HG03108 (cell line): ENCODE results near the gene UBE2G2.

Experiments
- ATAC-seq: cut with Tn5 transposase; IDR thresholded peaks from one replicate; pipeline ENCODE4 v1.9.1; 2021; ENCODE audit warnings: moderate library complexity; ENCODE audit not compliant: unreplicated experiment

UBE2G2 gene

GRCh38 chr21:44766818-44767354, 34.7 kb downstream of the UBE2G2 start:
- ATAC-seq, result no peak

- no peak for ATAC-seq
Measured at GRCh38 chr21:44766014-44766817, 35.4 kb downstream of the UBE2G2 start.

- no peak for ATAC-seq
Measured at GRCh38 chr21:44765231-44766013, 36.2 kb downstream of the UBE2G2 start.

- no peak for ATAC-seq
Measured at GRCh38 chr21:44764319-44765230, 37.0 kb downstream of the UBE2G2 start.

- no peak for ATAC-seq
Measured at GRCh38 chr21:44763451-44764318, 37.9 kb downstream of the UBE2G2 start.

GRCh38 chr21:44763050-44763378, 38.6 kb downstream of the UBE2G2 start:
- ATAC-seq, result no peak

GRCh38 chr21:44762221-44763049, 39.2 kb downstream of the UBE2G2 start:
- no peak for ATAC-seq

- no peak for ATAC-seq
Measured at GRCh38 chr21:44761747-44762208, 39.8 kb downstream of the UBE2G2 start.

GRCh38 chr21:44761011-44761729, 40.5 kb downstream of the UBE2G2 start:
- no peak for ATAC-seq

GRCh38 chr21:44760376-44760775, 41.2 kb downstream of the UBE2G2 start:
- no peak for ATAC-seq

- ATAC-seq, result no peak
Measured at GRCh38 chr21:44759628-44760285, 41.9 kb downstream of the UBE2G2 start.

- no peak for ATAC-seq
Measured at GRCh38 chr21:44758781-44759627, 42.6 kb downstream of the UBE2G2 start.

- ATAC-seq, result no peak
Measured at GRCh38 chr21:44758141-44758561, 43.5 kb downstream of the UBE2G2 start.

- ATAC-seq, result no peak
Measured at GRCh38 chr21:44757731-44758130, 43.9 kb downstream of the UBE2G2 start.

- ATAC-seq, result no peak
Measured at GRCh38 chr21:44756423-44757185, 45.0 kb downstream of the UBE2G2 start.

GRCh38 chr21:44755227-44755626, 46.4 kb downstream of the UBE2G2 start:
- no peak for ATAC-seq
